ENCODE data around the gene EIF3M.

The EIF3M gene

DNA sequence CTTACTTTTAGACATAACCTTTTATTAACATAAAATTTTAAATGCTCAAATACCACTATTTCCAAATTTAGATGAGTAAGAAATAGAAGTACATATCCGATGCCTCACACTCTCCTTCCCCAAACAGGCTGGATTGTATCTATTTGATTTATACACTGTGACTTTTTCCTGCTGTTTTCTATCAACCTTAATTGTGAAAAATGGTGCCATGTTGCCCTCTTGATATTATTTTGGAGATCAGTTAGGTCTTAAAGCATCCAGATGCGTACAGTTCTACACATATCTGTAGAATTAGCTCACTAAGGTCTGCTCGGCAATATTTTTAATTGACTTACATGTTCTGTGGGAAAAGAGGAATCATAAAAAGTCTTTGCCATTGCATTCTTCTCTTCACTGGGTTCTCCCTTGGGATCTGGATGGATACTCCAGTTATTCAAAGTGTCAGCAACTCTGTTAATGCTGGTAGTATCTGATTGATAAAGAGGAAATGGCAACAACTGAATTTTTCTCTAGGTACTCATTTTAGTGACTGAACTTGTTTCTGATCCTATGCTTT is 27.2 kb downstream of the EIF3M start:
- no peaks in the 10 kb centered on the region for H3K36me3 ChIP-seq
- DNase-seq: no peak
- H3K27me3 ChIP-seq: no peaks in the 10 kb centered on the region
- no peak overlapping the region for H3K4me3 ChIP-seq
- intact Hi-C loops (cut with DNase I; ENCODE audit: low total_unique reads): no loop called here
- TF ChIP-seq, protein P1, sequence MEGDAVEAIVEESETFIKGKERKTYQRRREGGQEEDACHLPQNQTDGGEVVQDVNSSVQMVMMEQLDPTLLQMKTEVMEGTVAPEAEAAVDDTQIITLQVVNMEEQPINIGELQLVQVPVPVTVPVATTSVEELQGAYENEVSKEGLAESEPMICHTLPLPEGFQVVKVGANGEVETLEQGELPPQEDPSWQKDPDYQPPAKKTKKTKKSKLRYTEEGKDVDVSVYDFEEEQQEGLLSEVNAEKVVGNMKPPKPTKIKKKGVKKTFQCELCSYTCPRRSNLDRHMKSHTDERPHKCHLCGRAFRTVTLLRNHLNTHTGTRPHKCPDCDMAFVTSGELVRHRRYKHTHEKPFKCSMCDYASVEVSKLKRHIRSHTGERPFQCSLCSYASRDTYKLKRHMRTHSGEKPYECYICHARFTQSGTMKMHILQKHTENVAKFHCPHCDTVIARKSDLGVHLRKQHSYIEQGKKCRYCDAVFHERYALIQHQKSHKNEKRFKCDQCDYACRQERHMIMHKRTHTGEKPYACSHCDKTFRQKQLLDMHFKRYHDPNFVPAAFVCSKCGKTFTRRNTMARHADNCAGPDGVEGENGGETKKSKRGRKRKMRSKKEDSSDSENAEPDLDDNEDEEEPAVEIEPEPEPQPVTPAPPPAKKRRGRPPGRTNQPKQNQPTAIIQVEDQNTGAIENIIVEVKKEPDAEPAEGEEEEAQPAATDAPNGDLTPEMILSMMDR (IDR thresholded peaks at IDR 0.05): no peak
- H3K27ac ChIP-seq: no peak overlapping the region
- H3K9me3 ChIP-seq: no peaks in the 10 kb centered on the region
- no peaks in the 10 kb centered on the region for H3K4me1 ChIP-seq

DNA sequence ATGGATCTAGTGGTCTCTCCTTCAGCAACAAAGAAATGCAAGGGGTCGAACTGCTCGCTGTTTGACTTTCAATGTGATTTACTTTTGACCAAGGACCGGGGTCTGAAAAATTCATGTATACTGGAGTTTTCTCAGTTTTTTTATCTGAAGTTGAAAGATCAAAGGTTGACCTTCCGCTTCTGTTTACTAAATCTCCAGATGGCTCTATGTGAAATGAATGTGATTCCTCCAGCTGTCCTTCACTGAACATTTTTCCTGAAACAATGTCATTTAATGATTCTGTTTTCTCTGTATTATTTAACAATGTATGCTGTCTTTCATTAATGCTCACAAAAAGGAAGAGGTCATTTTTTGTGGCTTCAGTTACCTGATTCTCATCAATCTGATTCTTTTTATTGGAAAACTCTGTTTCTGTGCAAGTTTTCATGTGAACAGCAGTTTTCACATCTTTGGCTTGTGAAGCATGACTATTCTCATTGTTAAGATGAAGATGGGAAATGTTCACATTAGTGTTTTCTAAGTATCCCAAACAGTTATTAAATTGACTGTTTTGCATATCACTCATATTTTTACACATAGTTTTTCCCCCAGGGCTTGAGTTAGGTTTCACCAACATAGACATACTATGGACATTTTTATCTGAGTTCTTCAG is 30.0 kb downstream of the EIF3M start:
- intact Hi-C loops (cut with DNase I; ENCODE audit: low total_unique reads): no loop called here
- TF ChIP-seq, protein P1 (IDR thresholded peaks at IDR 0.05): no peak

DNA sequence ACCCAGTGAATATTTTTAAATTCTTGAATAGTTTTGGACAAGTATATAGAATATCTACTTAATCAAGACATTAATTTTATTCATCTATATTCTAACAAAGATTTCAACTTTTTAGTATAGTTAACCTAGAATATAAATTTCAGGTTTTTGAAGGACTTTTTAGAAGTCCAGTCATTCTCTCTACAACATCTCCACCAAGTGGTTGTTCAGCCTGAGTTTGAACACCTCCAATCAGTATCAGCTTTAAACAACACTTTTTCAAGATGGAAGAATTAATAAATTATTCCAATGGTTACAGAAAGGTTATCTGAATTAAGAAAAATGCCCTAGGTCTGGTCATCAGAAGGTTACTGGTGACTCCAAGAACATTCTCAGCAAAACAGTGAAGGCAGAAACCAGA is 31.8 kb downstream of the EIF3M start:
- intact Hi-C loops (cut with DNase I; ENCODE audit: low total_unique reads): no loop called here
- TF ChIP-seq, protein P1 (IDR thresholded peaks at IDR 0.05): no peak
- Histone ChIP-seq H3K36me3 (no peaks in the 10 kb centered on the region), H3K4me1 (no peaks in the 10 kb centered on the region), H3K27me3 (no peaks in the 10 kb centered on the region), H3K4me3 (no peak overlapping the region), H3K9me3 (peaks cover 0 to 6% (median 0%) of the 10 kb centered on the region in 3 donors), H3K27ac (no peak overlapping the region)
- DNase-seq: no peak

More for the DNA sequence above, 30.0 kb downstream of the EIF3M start:
- Histone ChIP-seq H3K27ac (no peak overlapping the region), H3K9me3 (no peaks in the 10 kb centered on the region), H3K27me3 (no peaks in the 10 kb centered on the region), H3K4me3 (no peak overlapping the region), H3K36me3 (no peaks in the 10 kb centered on the region), H3K4me1 (no peaks in the 10 kb centered on the region)
- DNase-seq: no peak

DNA sequence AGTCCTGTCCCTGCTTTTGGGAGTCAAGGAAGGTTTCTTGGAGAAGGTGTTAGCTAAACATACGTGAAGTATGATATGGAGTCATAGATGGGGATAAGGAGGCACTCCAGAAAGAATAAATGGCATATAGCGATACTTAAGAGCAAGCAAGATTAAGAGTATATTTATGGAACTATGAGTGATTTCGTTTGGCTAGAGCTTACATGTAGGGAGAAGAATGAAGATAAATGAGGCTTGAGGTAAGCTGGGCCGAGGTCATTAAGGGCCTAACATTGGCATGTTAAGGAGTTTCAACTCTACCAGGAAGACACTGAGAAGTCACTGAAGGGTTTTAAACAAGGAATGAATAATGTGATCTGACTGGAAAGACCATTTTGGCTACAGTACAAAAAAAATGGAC is 33.3 kb downstream of the EIF3M start:
- intact Hi-C loops (cut with DNase I; ENCODE audit: low total_unique reads): no loop called here
- H3K4me3 ChIP-seq: no peak overlapping the region
- H3K4me1 ChIP-seq: no peaks in the 10 kb centered on the region
- H3K27ac ChIP-seq: no peak overlapping the region
- DNase-seq: no peak
- H3K9me3 ChIP-seq: peaks cover 0 to 6% (median 0%) of the 10 kb centered on the region in 3 donors
- no peaks in the 10 kb centered on the region for H3K27me3 ChIP-seq
- no peaks in the 10 kb centered on the region for H3K36me3 ChIP-seq
- TF ChIP-seq, protein P1 (IDR thresholded peaks at IDR 0.05): no peak

DNA sequence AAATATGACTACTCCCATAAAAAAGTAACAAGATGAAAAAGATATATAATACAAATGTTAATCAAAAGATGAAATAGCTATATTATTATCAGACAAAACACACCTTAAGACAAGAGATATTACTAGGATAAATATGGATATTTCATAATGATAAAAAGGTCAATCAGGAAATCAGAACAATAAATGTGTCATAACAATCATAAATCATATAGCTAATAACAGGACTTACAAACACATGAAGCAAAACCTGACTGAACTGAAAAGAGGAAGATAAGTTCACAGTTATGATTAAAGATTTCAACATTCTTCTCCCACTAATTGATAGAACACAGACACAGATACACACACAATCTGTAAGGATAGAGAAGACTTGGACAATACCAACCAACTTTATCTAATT is 47.2 kb downstream of the EIF3M start:
- DNase-seq: no peak
- Histone ChIP-seq H3K9me3 (no peaks in the 10 kb centered on the region), H3K4me1 (no peaks in the 10 kb centered on the region), H3K36me3 (no peaks in the 10 kb centered on the region), H3K27me3 (no peaks in the 10 kb centered on the region), H3K4me3 (no peak overlapping the region), H3K27ac (no peak overlapping the region)
- TF ChIP-seq, protein P1 (IDR thresholded peaks at IDR 0.05): no peak
- intact Hi-C loops (cut with DNase I; ENCODE audit: low total_unique reads): no loop called here
